ENCODE results near the gene TTC34. TPM values are rescaled to one million over a fixed set of nuclear protein-coding genes. Genes with fewer than 3 reads are reported as not detected.

The TTC34 gene
- total RNA-seq, 1 donor from 2014 or later, result 0.13 TPM

DNA sequence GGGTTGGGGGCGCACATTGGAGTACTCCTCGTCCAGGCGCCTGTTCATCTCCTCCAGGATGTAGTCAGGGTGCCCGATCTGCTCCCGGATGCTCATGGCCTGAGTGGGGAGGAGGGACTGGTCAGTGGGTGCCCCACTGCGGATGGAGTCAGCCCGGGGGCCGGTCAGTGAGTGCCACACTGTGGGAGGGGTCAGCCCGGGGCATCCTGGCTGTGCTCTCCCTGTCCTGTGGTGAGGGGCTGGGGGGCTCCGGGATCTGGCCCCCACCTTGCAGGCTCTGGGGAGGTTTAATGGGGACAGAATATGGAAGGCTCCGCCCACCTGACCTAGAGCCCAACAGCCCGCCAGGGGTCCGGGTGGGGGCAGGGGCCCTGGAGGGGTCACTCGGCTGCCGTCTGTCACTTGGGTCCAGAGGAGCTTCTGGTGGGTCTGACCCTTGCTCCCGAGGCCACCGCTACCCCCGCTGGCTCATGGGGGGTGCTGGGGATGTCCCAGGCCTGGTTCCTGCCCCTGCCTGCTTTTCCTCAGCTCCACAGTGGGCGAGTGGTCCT lies 206.2 kb downstream of the TTC34 start:
- Histone ChIP-seq H3K36me3 (ENCODE audit: control insufficient read depth, insufficient read depth, low read length) (no peaks in the 10 kb centered on the region), H3K4me3 (ENCODE audit: low read depth, low read length) (no peak overlapping the region), H3K27me3 (ENCODE audit: control insufficient read depth, insufficient read depth, low read length) (peaks cover 12% of the 10 kb centered on the region)
- DNase-seq (ENCODE audit: low read depth), result no peak
- TF ChIP-seq, protein P1, sequence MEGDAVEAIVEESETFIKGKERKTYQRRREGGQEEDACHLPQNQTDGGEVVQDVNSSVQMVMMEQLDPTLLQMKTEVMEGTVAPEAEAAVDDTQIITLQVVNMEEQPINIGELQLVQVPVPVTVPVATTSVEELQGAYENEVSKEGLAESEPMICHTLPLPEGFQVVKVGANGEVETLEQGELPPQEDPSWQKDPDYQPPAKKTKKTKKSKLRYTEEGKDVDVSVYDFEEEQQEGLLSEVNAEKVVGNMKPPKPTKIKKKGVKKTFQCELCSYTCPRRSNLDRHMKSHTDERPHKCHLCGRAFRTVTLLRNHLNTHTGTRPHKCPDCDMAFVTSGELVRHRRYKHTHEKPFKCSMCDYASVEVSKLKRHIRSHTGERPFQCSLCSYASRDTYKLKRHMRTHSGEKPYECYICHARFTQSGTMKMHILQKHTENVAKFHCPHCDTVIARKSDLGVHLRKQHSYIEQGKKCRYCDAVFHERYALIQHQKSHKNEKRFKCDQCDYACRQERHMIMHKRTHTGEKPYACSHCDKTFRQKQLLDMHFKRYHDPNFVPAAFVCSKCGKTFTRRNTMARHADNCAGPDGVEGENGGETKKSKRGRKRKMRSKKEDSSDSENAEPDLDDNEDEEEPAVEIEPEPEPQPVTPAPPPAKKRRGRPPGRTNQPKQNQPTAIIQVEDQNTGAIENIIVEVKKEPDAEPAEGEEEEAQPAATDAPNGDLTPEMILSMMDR (IDR thresholded peaks at IDR 0.05; ENCODE audit: insufficient read depth, low read length, poor library complexity, severe bottlenecking), result no peak

- Histone ChIP-seq H3K4me3 (ENCODE audit: low read depth, low read length) (no peak overlapping the region), H3K36me3 (ENCODE audit: control insufficient read depth, insufficient read depth, low read length) (no peaks in the 10 kb centered on the region), H3K27me3 (ENCODE audit: control insufficient read depth, insufficient read depth, low read length) (peaks cover 12% of the 10 kb centered on the region)
- no peak for DNase-seq (ENCODE audit: low read depth)
- TF ChIP-seq, protein P1 (IDR thresholded peaks at IDR 0.05; ENCODE audit: insufficient read depth, low read length, poor library complexity, severe bottlenecking), result no peak
Measured at GRCh38 chr1:2594641-2595131, 206.8 kb downstream of the TTC34 start.

DNA sequence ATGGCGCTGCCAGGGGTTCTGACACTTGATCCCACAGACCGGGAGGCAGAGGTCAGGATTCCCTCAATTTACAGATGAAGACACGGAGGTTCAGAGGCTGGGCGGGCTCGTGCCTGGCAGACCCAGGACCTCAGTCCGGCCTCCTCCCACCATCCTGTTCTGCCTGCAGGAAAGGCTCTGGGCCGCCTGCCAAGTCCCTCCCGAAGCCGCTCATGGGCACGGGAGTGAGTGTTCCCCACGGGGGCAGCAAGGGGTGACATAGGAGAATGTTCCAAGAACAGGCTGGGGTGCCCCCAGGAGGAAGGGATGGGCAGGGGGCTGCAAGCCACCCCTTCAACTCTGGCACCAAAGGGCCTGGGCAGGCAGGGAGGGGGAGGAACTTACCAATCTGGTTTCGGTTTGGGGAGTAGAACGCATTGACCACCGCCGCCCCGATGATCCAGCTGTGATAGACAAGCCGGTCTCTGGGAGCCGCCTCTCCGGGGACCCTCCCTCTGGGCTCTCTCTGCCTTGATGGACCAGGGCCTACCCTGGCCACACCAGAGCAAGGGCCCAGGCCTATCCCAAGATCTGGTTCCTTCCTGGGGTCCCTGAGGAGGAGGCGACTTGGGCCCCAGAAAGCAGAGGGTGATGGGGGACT lies 207.4 kb downstream of the TTC34 start:
- Histone ChIP-seq H3K27me3 (ENCODE audit: control insufficient read depth, insufficient read depth, low read length) (peaks cover 12% of the 10 kb centered on the region), H3K4me3 (ENCODE audit: low read depth, low read length) (no peak overlapping the region), H3K36me3 (ENCODE audit: control insufficient read depth, insufficient read depth, low read length) (no peaks in the 10 kb centered on the region)
- DNase-seq (ENCODE audit: low read depth), result no peak
- TF ChIP-seq, protein P1 (IDR thresholded peaks at IDR 0.05; ENCODE audit: insufficient read depth, low read length, poor library complexity, severe bottlenecking), result no peak

DNA sequence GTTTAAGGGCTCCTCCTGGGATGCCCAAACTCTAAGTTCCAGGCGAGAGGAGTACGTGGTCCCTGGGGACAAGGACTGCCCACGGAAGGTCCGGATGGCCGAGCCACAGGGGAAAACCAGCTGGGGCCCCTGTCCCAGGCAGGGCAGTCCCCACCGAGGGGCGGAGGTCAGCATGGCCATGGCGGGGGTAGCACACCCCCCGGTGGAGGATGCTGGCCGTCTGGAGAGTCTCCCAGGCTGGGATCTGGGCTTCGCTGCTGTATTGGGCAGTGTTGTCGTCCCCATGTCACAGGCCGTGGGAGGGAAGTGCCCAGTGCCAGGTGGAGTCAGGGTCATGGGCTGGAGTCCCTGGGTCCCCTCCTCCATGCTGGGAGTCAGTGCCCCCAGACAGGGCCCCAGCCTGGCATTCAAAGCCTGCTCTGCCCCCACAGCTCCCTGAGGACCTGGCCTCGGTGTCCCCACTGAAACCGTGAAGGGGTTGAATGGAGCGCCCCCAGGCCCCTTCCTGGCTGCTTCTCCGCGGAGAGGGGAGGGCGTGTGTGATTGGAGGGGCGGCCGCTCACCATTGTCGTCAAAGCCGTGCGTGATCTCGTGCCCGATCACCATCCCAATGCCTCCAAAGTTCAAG lies 208.1 kb downstream of the TTC34 start:
- DNase-seq (ENCODE audit: low read depth), result no peak
- Histone ChIP-seq H3K27me3 (ENCODE audit: control insufficient read depth, insufficient read depth, low read length) (peaks cover 12% of the 10 kb centered on the region), H3K36me3 (ENCODE audit: control insufficient read depth, insufficient read depth, low read length) (no peaks in the 10 kb centered on the region), H3K4me3 (ENCODE audit: low read depth, low read length) (no peak overlapping the region)
- TF ChIP-seq, protein P1 (IDR thresholded peaks at IDR 0.05; ENCODE audit: insufficient read depth, low read length, poor library complexity, severe bottlenecking), result no peak

- H3K4me3 ChIP-seq (ENCODE audit: low read depth, low read length), result no peak overlapping the region
- peaks cover 8% of the 10 kb centered on the region for H3K27me3 ChIP-seq (ENCODE audit: control insufficient read depth, insufficient read depth, low read length)
- no peaks in the 10 kb centered on the region for H3K36me3 ChIP-seq (ENCODE audit: control insufficient read depth, insufficient read depth, low read length)
- DNase-seq (ENCODE audit: low read depth), result no peak
- TF ChIP-seq, protein P1 (IDR thresholded peaks at IDR 0.05; ENCODE audit: insufficient read depth, low read length, poor library complexity, severe bottlenecking), result no peak
Measured at GRCh38 chr1:2592672-2593071, 208.8 kb downstream of the TTC34 start.

Data from kidney epithelial cell (primary cell).